GM21515 (cell line): ENCODE results near the gene KCNK18.
"Not testable (repeated sequence)": the region's sequence is repeated elsewhere in the genome, so short reads cannot be mapped to it uniquely, and the experiment has no call there.

Experiments
- ATAC-seq: cut with Tn5 transposase; IDR thresholded peaks from one replicate; pipeline ENCODE4 v1.9.1; 2021; ENCODE audit not compliant: unreplicated experiment

The KCNK18 gene

DNA sequence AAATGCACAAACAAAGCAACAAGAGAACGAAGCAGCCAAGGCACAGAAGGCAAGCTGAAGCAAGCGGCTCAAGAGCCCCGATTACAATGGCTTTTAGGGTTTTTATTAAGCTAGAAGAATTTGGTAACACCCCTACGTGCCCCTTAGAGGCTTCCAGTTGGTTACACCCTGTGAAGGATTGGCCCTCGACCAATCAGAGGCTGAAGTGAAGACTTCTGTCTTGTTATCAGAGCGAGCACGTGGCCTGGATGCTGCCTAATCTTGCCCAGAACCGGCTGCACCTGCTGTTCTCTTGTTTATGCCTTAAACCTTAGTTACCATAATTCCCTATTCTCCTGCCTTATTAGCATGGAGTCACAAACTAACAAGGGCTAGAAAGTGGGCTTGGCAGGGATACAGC is 21.4 kb downstream of the KCNK18 start:
- ATAC-seq, result no peak

DNA sequence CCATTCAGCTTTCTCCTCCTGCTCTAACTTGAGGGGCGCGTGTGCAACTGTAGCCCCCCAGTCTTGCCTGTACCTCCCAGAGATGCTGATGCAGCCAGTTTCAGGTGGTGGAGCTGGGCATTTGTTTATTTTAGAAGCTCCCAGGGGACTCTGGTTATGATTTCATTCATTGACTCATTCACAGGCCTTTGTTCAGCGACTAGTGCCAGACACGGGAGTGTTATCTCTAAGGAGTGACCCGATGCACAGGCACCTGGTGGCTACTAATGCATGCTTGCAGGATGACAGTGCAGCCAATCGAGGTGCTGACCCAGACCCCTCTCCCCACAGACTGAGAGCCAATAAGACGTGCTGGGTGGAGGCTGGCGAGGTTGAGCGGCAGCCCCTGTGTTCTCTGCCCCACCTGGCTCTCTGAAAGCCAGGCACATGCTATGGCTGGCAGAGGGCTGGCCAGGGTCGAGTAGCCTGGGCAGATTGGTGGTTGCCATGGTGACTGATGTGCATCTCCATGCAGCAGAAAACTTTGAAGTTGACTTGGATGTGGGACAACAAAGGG is 23.9 kb downstream of the KCNK18 start:
- ATAC-seq, result no peak

DNA sequence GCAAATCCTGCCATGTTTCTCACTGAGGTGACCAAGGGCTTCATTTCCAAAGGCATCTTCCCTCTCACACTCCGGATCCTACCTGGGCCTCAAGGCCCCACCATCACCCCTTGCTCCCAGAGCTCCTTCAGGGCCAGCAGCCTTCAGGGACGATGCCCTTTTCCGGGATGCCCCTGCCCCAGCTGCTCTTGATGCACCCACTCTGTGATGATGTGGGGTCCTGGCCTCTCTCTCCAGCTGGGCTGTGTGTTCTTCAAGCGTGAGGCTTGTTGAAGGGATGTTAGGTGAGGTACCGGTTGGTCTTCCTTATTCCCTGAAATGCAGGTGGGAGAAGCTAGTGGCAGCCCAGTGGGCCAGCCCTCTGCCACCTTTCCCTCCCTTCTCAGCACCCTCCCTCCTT is 25.3 kb downstream of the KCNK18 start:
- ATAC-seq, result no peak

DNA sequence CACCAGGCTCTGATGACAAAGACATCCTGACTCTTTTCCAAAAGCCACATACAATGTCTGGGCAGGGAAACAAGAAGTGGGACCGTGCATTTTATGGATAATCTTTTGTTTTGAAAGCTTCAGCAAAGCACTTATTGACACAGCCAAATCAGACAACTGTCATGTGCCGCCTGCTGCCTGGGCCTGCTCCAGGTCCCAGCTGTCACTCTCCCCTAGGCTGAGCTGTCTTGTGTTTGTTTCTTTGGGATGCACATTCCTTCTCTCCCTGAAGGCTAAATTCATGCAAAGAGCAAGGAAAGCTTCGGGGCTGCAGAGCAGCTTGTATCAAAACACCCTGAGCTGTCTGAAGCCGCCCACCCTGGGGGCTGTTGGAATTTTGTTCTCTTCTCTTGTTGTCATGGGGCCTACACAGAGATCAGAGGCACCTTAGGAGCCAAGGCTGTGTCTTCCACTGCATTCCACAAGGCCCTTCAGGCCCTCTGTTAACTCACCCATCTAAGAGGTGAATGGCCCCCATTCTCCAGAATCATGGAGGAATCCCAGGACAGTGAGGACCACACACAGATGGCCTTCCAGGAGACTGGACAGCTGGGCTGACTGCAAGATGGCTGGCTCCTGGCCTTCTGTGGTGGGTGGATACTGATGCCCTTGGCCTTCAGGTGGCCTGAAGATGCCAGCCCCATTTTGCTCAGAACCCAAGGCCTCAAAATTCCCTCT is 25.8 kb downstream of the KCNK18 start:
- no peak for ATAC-seq

DNA sequence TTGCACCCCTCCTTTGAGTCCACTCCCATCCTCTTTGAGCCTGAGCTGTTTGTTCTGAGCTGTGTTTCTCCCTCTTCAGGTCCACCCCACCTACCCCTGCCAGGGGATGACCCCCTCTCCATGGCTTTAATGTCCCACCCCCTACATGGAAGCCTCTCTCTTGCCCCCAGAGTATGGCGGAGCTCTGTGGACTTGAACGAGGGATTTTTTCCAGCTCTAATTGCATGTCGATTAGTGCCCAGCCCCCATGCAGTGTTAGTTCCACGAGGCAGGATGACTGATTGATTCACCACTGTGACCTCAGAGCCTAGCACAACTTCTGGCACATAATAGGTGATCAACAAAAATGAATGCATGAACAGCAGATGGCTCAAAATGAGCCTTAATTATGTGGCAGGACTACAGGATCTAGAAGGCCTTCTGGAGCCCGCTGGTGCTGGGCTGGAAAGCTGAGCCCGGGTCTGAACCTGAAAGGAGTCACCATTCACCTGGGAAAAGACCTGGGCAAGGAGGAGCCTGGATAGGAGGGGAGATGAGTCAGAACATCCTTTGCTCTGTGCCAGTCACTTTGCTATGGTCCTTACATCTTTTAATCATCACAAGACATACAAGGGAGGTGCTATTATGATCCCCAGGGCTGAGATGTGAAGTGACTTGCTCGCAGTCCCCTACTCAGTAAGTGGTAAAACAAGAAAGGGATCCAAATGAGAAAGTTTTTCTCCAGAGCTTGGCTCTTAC is 26.6 kb downstream of the KCNK18 start:
- no peak for ATAC-seq

DNA sequence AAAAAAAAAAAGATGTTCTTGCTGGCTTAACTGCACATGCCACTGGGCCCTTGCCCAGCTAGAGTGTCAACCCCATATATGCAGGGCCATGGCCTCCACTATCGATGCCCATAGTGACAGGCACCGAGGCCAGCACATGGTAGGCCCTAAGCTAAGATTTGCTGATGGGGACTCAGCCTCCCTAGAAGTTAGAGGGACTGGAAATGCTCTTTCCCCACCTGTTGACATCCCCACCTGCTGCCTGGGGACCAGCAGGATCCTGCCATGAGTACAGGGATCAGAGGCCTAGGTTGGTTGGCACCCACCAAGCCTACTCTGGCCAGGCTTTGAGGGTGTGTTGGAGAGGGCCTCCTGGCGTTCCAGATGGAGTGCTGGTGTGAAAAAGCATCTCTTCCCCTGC is 27.6 kb downstream of the KCNK18 start:
- no peak for ATAC-seq

DNA sequence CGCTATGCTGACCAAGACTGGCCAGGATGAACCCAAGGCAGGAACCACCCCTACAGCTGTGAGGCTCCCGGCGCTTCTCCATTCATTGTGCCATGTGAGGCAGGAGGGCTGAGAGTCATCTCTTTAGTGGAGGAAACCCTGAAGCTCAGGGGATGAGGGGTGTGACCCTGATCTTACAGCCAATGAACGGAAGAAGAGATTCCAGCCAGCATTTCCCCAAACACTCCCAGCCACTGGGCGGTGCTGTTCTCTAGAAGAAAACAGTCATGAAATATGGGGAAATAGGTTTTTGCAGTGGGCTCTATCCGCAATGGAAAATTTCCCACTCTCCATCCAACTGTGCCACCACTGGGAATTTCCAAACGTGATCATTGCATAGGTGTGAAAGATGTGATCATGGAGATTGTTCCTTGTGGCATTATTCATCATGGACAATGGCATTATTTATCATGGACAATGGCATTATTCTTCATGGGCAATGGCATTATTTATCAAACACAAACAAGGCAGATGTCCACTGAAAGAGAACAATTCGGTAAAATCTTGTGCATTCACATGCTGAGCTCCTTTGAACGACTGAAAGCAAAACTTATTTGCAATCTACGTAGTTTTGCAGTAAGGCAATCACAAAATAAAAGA is 29.6 kb downstream of the KCNK18 start:
- no peak for ATAC-seq

DNA sequence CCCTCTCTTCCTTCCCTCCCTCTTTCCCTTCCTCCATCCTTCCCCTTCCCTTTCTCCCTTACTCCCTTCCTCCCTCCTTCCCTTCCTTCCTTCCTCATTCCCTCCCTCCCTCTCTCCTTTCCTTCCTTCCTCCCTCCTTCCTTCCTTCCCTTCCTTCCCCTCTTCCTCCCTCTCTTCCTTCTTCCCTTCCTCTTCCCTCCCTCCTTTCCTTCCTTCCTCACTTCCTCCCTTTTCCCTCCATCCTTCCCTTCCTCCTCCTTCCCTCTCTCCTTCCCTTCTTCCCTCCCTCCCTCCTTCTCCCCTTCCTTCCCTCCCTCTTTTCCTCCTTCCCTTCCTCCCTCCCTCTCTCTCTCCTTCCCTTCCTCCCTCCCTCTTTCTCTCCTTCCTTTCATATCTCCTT is 30.9 kb downstream of the KCNK18 start:
- ATAC-seq, result no peak

DNA sequence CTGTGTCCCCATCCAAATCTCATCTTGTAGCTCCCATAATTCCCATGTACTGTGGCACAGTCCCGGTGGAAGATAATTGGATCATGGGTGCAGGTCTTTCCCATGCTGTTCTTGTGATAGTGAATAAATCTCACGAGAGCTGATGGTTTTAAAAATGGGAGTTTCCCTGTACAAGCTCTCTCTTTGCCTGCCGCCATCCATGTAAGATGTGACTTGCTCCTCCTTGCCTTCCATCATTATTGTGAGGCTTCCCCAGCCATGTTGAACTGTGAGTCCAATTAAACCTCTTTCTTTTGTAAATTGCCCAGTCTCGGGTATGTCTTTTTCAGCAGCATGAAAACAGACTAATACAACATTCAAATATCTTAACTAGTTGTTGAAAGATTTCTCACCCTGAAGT is 32.8 kb downstream of the KCNK18 start:
- ATAC-seq, result not testable (repeated sequence)

DNA sequence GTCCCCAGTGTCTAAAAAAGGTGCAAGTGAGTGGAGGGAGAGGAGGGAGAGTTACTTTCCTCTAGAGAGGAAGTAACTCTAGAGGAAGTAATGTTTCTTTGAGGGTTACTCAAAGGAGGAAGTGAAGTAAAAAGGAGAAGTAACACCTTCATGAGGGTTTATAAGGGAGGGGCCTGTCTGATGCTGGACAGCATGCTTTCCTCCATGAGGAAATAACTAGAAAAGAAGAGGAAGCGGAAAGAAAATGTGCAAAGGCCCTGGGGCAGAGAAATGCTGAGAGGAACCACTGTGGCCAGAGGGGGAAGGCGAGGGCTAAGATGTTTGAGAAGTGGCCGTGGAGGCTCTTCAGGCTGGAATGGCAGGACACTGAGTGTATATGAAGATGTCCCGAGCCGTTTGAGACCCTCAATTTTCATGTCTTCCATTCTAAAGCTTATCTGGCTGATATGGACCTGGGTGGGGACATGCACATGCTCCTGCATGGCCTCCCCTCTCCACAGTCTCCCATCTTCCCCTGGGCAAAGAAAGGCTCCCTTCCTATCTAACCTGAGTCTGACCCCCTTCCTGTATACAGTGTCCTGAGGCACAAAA is 40.2 kb downstream of the KCNK18 start:
- ATAC-seq, result no peak

DNA sequence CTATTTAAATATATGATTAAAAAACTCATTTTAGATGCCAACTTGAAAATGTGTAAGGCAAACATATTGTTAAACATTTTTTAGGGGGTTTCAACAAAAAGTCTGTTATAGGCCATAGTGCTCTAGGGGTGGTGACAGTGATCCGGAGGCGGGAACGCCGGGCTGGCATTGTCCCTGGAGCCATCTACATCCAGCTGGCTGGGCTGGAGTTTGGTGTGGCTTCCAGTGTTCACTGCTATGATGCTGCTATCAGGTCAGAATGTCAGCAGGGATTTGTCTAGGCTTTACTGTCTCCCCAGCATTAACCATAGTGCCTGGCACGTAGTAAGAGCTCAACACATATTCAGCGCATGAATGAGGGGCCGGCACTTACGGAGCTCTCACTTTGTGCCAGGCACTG is 41.8 kb downstream of the KCNK18 start:
- no peak for ATAC-seq

DNA sequence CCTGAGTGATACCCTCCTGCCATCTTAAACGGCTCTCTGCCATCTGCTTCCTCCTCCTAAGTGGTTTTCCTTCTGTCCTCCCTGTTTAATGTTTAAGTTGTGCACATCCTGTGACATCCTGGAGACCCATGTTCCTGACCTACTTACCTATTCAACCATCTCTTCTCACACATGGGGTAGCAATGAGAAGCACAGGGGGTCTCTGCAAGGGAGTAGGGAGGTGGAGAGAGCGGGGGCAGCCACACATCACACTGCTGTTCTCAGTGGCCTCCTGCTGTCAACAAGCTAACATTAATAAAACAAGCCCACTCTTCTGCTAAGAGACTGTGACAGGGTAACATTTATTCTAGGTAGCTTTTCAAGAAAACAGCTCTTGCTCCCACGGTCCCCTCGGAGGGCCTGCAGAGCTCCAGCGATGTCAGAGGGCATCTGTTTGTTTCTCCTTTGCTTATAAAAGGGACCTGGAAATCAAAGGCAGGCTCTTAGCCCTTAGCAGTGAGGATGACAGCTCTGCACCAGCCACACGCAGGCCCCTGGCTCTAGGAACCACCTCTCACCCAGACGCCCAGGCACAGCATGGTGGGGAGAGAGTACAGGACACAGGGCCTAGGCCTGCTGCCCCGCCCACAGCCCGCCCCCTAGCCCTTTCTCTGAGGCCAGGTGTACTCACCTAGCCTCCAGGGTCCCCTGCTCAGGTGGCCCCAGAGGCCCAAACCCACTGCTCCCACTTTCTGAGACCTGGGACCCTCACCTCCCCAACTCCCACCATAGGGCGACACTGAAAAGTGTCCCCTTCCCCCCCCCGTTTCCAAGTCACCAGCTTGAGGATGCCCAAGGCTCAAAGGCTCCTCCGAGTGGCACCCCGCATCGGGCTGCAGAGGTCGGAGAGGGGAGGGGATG is 42.7 kb downstream of the KCNK18 start:
- ATAC-seq, result no peak

DNA sequence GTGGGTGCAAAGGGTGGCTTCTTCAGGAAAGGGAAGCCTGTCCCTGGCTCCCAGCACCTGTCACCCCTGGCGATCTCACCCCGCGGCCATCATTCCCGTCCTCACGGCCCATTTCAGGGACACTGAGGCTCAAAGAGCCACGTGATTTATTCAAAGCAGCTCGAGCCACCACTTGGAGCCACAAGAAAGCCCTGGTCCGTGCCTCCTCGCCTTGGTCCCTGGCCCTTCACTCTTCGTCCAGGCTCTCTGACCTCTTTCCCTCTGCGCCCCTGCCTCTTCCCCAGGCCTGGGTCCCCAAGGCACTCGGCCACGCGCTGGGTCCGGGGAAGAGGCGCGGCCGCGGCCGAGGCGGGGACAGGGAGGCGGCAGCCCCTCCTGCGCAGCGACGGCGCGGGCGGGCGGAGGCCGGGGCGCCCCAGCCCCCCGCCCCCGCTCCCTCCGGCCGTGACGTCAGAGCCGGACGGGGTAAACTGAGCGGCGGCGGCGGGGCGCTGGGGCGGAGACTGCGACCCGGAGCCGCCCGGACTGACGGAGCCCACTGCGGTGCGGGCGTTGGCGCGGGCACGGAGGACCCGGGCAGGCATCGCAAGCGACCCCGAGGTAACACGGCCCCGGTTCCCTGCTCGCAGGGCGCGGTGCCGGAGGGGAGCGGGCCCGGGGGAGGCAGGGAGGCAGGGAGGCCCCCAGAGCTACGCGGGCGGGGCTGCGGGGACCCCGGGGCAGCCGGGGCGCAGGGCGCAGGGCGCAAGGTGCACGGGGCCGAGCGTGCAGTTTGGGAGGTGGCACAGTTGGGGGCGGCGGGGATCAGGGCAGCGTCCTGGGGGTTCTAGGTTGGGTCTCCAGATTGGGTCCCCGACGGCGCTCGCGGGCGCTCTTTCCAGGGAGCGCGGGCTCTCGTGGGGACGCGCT is 43.6 kb downstream of the KCNK18 start, which contains the start of gene SLC18A2:
Gene SLC18A2, plus strand, starts transcription at position 494 of the 909 bp plus-strand sequence. CDS start 580 bp downstream, outside the sequence.
- ATAC-seq, result no peak

DNA sequence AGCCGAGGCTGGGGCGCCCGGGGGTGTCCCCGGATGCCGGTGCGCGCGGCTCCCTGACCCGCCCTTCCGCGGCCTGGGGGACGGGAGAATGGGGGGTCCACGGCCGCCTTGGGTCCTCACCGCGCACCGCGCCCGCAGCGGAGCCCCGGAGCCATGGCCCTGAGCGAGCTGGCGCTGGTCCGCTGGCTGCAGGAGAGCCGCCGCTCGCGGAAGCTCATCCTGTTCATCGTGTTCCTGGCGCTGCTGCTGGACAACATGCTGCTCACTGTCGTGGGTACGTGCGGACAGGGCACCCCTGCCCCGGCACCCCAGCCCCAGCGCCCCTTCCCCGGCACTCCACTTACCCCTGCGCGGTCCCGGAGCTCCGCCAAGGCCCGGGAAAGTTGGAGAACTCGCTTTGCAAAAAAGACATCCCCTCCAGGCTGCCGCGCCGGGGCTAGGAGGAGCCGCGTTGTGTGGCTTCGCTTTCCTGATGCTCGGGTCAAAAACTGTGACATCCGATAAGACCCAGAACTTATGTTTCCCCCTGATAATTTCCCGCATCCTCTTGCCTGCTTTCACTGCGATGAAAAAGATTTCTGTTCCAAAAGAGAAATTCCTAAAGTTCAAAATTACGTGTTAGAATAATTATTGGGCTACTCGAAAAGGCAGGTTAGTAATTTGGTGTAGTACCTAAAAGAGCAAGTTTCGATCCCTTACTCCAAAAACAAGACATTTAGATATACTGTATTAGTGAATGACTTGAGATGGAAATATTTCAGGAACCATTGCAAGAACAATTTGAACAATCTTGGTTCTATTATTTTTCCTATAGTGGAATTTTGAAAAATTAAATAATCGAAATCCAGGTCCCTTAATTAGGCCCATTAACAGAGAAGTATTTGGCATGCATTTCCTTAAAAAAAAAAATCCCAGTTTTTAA is 44.5 kb downstream of the KCNK18 start:
- no peak for ATAC-seq

DNA sequence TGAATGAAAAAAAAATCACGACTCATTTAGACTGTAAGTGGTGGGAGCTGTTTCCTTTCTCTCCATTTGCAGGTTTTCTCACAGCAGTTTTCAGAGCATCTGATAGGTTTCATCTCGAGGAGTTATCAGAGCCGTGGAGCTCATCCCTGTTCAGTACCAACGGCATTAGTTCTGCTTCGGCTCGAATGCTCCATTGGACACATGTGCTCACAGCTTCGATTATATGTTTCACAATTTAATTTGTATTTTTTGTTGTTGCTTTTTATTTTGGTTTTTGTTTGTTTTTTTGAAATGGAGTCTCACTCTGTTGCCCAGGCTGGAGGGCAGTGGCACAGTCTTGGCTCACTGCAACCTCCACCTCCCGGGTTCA is 45.2 kb downstream of the KCNK18 start:
- ATAC-seq, result no peak

DNA sequence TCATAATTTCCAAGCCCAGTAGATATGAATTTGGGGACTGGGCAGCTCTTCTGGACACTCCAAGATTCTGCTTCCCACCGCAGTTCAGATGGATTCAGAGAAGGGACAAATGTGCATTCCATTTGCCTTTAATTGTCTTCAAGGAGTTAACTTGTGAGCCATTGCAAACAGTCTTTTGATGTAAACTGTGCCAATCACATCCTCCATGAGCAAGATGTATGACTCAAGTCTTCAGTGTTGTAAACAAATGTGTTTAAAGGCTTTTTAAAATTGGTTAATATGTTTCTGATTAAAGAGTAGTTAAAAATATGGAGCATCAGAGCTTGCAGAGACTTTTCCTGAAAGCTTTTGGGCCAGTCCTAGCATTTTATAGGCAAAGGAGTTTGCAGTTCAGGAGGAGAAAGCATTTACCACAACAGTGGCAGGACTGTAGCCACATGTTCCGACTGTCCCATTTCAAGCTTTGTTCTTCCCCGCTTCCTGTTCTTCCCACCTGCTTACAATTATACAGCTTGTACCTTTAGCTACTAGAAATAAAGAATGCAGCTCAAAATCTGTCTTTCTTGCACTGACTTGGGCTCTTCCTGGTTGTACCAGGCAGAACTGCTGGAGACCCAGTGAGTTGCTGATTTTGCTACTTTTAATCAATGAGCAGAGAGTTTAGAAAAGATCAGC is 49.8 kb downstream of the KCNK18 start:
- no peak for ATAC-seq

DNA sequence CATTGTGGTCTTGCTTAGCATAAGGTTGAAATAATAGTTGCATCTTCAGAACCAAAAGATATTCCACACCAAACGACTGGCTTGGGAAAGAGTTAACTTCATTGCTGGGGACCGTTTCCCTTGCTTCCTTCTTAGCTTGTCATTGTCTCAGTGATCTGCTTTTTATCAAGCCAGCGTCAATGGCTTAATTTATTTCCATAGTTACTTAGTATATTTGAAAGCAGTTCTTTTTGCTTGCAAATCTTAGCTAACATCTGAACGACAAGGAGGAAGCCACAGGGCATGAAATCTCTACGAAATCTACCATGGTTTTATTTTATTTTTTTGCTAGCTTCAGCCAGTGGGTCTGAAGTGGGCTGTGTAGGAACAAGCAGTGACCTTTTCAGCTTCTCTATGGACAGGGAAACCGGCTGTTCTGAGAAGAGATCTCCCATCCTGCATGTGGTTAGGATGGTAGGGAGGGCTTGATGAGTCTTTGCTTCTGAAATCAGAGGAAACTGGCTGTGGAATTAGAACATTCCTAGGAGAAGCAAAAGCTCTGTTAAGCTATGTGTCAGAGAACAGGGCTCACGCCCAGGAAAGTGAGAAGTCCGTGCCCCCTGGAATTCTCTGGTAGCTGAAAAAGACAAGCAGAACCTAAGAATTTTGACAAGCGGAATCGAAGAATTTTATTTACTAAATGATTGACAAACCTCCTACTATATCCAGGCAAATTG is 51.6 kb downstream of the KCNK18 start:
- ATAC-seq, result no peak
